Measurements from ENCODE around the gene PRCD.
"Not testable (repeated sequence)": the region's sequence is repeated elsewhere in the genome, so short reads cannot be mapped to it uniquely, and the experiment has no call there.

PRCD gene

GRCh38 chr17:76515274-76515949 lies 24.4 kb upstream of the PRCD start:
- no peak for TF ChIP-seq CTCF (IDR thresholded peaks at IDR 0.05; ENCODE audit: insufficient read depth, missing control alignments)
- DNase-seq (ENCODE audit: insufficient read length, low spot score), result no peak
- no peak for FAIRE-seq

- DNase-seq (ENCODE audit: insufficient read length, low spot score) (no peak), FAIRE-seq (no peak)
- no peak for TF ChIP-seq CTCF (IDR thresholded peaks at IDR 0.05; ENCODE audit: insufficient read depth, missing control alignments)
Measured at GRCh38 chr17:76517638-76518038, 22.2 kb upstream of the PRCD start.

GRCh38 chr17:76519048-76519966 lies 20.5 kb upstream of the PRCD start:
- no peak for TF ChIP-seq CTCF (IDR thresholded peaks at IDR 0.05; ENCODE audit: insufficient read depth, missing control alignments)
- no peak for FAIRE-seq
- DNase-seq (ENCODE audit: insufficient read length, low spot score), result no peak

- FAIRE-seq (no peak), DNase-seq (ENCODE audit: insufficient read length, low spot score) (no peak)
Measured at GRCh38 chr17:76521262-76521661, 18.6 kb upstream of the PRCD start.

GRCh38 chr17:76521683-76522082 lies 18.2 kb upstream of the PRCD start:
- not testable (repeated sequence) for FAIRE-seq; DNase-seq (ENCODE audit: insufficient read length, low spot score)

More at GRCh38 chr17:76521262-76521661, 18.6 kb upstream of the PRCD start:
- no peak for TF ChIP-seq CTCF (IDR thresholded peaks at IDR 0.05; ENCODE audit: insufficient read depth, missing control alignments)

- FAIRE-seq, result no peak
- DNase-seq (ENCODE audit: insufficient read length, low spot score), result peak; percentile 87
- TF ChIP-seq CTCF (IDR thresholded peaks at IDR 0.05; ENCODE audit: insufficient read depth, missing control alignments), result peak; percentile 96
Measured at GRCh38 chr17:76523084-76524037, 16.5 kb upstream of the PRCD start.

Data from D721Med (cell line).